Spinal cord (tissue), 10 donors: ENCODE results near the gene ERH. TPM values are rescaled to one million over a fixed set of nuclear protein-coding genes. Genes with fewer than 3 reads are reported as not detected.
A peak's percentile ranks its signal among the peaks of the same experiment; 100 is the strongest.

Experiments
- DNase-seq, 6 donors: peaks; one replicate each; pipeline versions ENCODE4 v3.0.0 to v3.0.0-alpha.2; 2013 to 2015; ENCODE audit warnings: low spot score in 6 of 6, low read depth in 4 of 6
- H3K27ac ChIP-seq: one replicate; pipeline ENCODE4 v1.5.1; 2013; ENCODE audit warnings: low read depth, low read length, control low read depth
- H3K27me3 ChIP-seq: one replicate; pipeline ENCODE4 v1.6.1; 2013; ENCODE audit warnings: low read length; ENCODE audit not compliant: control insufficient read depth, insufficient read depth
- H3K36me3 ChIP-seq: one replicate; pipeline ENCODE4 v1.6.1; 2013; ENCODE audit warnings: low read length; ENCODE audit not compliant: control insufficient read depth, insufficient read depth
- H3K4me1 ChIP-seq: one replicate; pipeline ENCODE4 v1.6.1; 2013; ENCODE audit warnings: low read length; ENCODE audit not compliant: control insufficient read depth, insufficient read depth
- H3K4me3 ChIP-seq: one replicate; pipeline ENCODE4 v1.5.1; 2013; ENCODE audit warnings: low read depth, low read length, control low read depth
- H3K9me3 ChIP-seq: one replicate; pipeline ENCODE4 v1.6.1; 2013; ENCODE audit warnings: low read length; ENCODE audit not compliant: control insufficient read depth, insufficient read depth
- WGBS: methylation state at CpG from one replicate; pipeline ENCODE4 v1.1.5; 2013; ENCODE audit warnings: missing lambda C conversion rate; ENCODE audit not compliant: insufficient coverage; 5-methylcytosine and 5-hydroxymethylcytosine counted together
- polyA plus RNA-seq, 2 donors: library from polyadenylated mRNA; unstranded; fragments of 120-200 nt; gene quantifications; one replicate each; pipeline ENCODE4 v1.2.1, GENCODE V29; 2013; ENCODE audit not compliant: insufficient read length in 2 of 2
- total RNA-seq, 2 donors: library from RNA; depleted of rRNA in 1 of 2; stranded (reverse); fragments of 120-200 nt in 1 of 2; fragments of >200 nt in 1 of 2; gene quantifications; one replicate each; pipeline versions ENCODE4 v1.2.3 to v1.2.4, GENCODE V29; 2013 to 2014
- donor health status: healthy.

Gene ERH
- total and polyA plus RNA-seq, 4 donors, result 145 to 285 (median 231) TPM

DNA sequence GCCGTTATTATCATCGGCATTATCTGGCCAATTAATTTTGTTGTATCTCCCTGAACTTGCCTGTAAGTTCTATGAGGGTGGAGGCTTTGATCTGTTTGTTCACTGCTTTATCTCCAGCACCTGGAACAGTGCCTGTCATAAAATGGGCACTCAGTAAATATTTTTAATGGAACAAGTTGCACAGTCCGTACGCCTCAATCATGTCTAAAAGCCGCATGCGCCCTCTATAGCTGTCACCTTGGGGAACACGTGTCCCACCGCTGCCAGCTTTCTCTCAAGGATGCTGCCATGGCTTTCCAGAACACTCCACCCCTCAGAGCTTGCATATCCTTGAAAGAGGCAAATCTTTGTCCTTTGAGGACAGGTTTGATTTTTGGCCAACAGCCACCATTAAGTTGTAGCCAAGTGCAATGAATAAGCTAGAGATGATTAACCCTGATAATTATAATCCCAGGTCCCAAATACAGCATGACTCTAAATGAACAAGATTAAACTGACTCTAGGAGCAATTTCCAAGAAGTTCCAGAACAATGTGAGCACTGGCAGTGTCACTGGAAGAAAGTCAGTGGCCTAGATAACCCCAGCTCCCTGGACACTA lies 55.1 kb downstream of the ERH start:
- 82% methylated on average over 4 of the region's 8 CpGs for WGBS

DNA sequence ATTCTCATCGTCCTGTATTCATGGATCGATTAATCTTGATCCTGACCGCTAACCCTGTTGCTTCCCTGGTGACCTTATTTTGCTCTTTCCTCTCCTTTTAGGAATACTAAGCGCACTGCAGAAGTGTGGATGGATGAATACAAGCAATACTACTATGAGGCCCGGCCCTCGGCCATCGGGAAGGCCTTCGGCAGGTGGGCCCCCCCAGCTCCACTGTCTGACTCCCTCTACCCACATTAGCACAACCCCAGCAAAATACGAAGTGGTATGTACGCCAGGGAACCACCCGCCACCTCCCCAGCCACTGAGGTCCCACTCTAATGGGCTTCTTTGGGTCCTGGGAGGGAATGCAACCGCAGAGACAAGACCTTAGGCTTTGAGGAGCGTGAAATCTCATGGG lies 58.7 kb downstream of the ERH start:
- WGBS, result 96% methylated on average over 8 of the region's 13 CpGs
- Histone ChIP-seq H3K4me3 (no peak overlapping the region), H3K9me3 (no peaks in the 10 kb centered on the region), H3K4me1 (peaks cover 7% of the 10 kb centered on the region), H3K27ac (no peak overlapping the region), H3K27me3 (no peaks in the 10 kb centered on the region), H3K36me3 (peaks cover 31% of the 10 kb centered on the region)
- no peak for DNase-seq

More for the DNA sequence above, 55.1 kb downstream of the ERH start:
- H3K27me3 ChIP-seq, result no peaks in the 10 kb centered on the region
- peak in 1 of 6 donors; percentile 3 for DNase-seq
- H3K4me3 ChIP-seq, result no peak overlapping the region
- peaks cover 33% of the 10 kb centered on the region for H3K36me3 ChIP-seq
- no peak overlapping the region for H3K27ac ChIP-seq
- H3K9me3 ChIP-seq, result no peaks in the 10 kb centered on the region
- H3K4me1 ChIP-seq, result no peaks in the 10 kb centered on the region

DNA sequence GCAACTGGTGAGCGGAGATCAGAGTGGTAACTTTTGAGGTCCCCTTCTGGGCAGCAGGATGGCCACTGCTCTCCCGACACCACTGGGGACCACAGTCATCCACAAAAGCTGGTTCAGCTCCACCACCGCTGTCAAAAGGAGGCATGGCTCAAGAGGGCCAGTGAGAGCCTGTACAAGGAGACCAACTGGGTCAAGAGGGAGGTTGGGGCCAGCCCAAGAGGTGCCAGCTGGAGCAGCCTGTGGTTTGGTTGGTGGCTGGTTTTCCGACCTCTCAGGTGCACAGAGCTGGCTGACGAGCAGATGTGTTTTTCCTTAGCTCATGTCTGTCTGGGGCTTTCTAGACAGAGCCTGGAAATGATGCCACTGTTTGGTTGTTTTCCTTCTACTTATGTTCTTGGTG lies 60.1 kb downstream of the ERH start:
- Histone ChIP-seq H3K36me3 (peaks cover 40% of the 10 kb centered on the region), H3K27me3 (no peaks in the 10 kb centered on the region), H3K9me3 (no peaks in the 10 kb centered on the region), H3K4me1 (peaks cover 7% of the 10 kb centered on the region), H3K4me3 (no peak overlapping the region), H3K27ac (no peak overlapping the region)
- 93% methylated on average over 5 of the region's 5 CpGs for WGBS
- no peak for DNase-seq

DNA sequence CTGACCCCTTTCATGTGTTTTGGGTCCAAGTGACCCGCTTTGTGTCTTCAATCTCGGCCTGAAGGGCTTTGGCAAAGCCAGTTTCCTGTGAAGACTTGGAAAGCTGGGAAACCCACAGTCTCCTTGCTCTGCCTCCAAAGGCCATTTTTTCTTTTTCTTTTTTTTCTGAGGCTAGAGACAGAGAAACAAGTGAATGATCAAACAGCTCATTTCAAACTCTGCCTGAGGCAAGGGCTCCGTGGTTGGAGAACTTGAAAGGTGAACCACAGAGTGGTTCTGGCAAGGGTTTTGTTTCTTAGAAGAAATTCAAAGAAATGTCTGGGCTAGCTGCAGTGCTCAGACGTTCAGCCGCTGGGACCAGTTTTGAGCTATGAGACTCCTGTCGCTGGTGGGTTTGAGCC lies 62.7 kb downstream of the ERH start:
- no peak overlapping the region for H3K4me3 ChIP-seq
- WGBS, result 49% methylated on average over 5 of the region's 6 CpGs
- peak in 1 of 6 donors; percentile 70 for DNase-seq
- peaks cover 38% of the 10 kb centered on the region for H3K36me3 ChIP-seq
- no peak overlapping the region for H3K27ac ChIP-seq
- H3K27me3 ChIP-seq, result no peaks in the 10 kb centered on the region
- peaks cover 7% of the 10 kb centered on the region for H3K4me1 ChIP-seq
- no peaks in the 10 kb centered on the region for H3K9me3 ChIP-seq

DNA sequence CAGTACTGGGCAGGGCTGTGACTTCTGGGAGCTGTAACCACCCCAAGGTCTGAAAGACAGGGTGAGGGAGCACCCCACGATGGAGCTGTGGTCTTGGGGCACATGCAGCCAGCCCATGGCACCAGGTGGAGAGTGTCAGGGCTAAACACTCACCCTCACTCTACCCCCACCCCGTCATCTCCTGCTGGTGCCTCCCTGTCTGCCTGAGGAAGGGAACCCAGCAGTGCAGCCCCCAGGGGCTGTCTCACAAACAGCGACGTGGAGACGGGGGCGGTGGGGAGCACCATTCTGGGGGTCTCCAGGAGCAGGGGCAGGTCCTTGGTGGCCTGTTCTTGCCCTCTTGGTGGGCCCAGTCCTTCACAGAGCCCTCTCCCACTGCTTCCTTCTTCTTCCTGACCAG lies 63.5 kb downstream of the ERH start:
- H3K36me3 ChIP-seq, result peaks cover 37% of the 10 kb centered on the region
- no peaks in the 10 kb centered on the region for H3K27me3 ChIP-seq
- no peaks in the 10 kb centered on the region for H3K9me3 ChIP-seq
- DNase-seq, result no peak
- H3K27ac ChIP-seq, result no peak overlapping the region
- H3K4me3 ChIP-seq, result no peak overlapping the region
- peaks cover 7% of the 10 kb centered on the region for H3K4me1 ChIP-seq
- WGBS, result 88% methylated on average over 5 of the region's 6 CpGs

DNA sequence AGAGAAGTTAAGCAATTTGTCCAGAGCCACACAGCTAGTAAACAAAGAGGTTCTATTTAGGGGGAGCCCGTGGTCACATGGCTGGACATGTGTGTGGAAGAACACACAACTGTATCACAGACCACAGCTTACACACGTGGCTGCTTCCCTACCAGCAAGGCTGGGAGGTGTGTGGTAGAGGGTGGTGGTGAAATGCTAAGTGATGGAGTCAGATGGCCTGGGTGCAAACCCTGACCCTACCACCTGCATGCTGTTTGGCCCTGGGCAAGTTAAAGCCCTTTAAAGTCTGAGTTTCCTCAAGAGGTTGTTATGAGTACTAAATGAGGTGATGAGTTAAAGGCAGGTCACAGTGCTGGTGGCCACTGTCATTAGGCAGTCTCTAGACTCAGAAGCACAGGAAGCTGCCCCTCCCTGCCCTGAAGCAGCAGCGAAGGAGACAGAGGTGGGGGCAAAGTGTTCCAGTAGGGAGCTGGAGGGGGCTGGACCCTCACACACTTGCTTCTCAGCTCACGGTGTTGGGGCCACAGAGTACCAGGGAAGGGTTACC lies 64.2 kb downstream of the ERH start:
- H3K27ac ChIP-seq, result no peak overlapping the region
- no peak for DNase-seq
- H3K9me3 ChIP-seq, result no peaks in the 10 kb centered on the region
- H3K36me3 ChIP-seq, result peaks cover 31% of the 10 kb centered on the region
- H3K27me3 ChIP-seq, result no peaks in the 10 kb centered on the region
- 65% methylated on average over 2 of the region's 4 CpGs for WGBS
- H3K4me1 ChIP-seq, result peaks cover 7% of the 10 kb centered on the region
- H3K4me3 ChIP-seq, result no peak overlapping the region

DNA sequence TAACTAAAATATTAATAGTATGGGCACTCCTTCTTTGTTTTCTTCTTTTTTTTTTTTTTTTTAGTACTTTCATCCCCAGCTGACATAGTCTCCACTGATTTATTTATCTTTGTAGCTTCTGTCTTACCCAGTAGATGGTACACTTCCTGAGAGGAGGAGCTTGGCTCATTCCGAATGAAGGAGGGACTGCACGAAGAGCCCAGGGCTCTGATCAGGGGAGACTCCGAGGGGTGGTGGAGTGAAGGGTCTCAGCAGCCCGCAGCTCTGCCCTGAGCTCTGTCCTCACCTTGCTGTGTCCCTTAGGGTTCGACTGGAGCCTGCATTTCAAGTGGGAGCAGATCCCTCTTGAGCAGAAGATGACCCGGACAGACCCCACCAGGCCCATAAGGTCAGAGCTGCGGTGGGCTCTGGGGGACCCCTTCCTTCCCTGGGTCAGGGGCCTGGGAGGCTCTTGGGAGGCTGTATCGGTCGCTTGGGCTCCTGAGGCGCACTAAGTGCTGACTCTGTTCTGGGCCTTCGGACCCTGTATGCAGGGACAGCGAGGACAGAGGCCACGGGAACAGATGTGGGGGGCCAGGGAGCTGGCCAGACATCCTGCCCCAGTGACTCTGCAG lies 65.2 kb downstream of the ERH start:
- peaks cover 27% of the 10 kb centered on the region for H3K36me3 ChIP-seq
- peaks cover 7% of the 10 kb centered on the region for H3K4me1 ChIP-seq
- H3K27ac ChIP-seq, result no peak overlapping the region
- DNase-seq, result no peak
- no peaks in the 10 kb centered on the region for H3K27me3 ChIP-seq
- H3K9me3 ChIP-seq, result no peaks in the 10 kb centered on the region
- no peak overlapping the region for H3K4me3 ChIP-seq
- 91% methylated on average over 11 of the region's 13 CpGs for WGBS

DNA sequence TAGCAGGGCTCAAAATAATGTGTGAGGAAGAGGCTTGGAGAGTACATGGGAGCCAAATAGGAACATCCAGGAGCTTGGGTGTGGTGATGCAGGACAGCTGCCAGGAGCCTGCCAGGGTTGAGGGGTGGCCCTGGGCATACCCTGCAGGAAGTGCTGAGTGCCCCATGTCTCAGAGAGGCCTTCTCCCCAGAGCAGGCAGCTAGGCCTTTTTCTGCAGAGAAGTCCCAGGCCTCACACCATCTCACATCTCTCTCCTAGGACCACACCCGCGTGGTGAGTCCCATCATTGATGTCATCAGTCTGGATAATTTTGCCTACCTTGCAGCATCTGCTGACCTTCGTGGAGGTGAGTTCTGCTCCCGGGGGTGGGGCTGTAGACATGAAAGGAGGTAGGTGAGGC lies 66.9 kb downstream of the ERH start:
- Histone ChIP-seq H3K4me3 (no peak overlapping the region), H3K9me3 (no peaks in the 10 kb centered on the region), H3K36me3 (peaks cover 33% of the 10 kb centered on the region), H3K27ac (no peak overlapping the region), H3K4me1 (peaks cover 7% of the 10 kb centered on the region), H3K27me3 (no peaks in the 10 kb centered on the region)
- DNase-seq, result no peak
- no CpG with 5 or more reads among the region's 4 CpGs for WGBS
